ENCODE measurements around the gene CCDC68. TPM values are rescaled to one million over a fixed set of nuclear protein-coding genes. Genes with fewer than 3 reads are reported as not detected.

The CCDC68 gene
- total RNA-seq, 1 experiment from 2014 or later, result 6.9 TPM

GRCh38 chr18:54904581-54904980 is 54.7 kb downstream of the CCDC68 start:
- Mint-ChIP-seq H3K27ac (ENCODE audit: unreplicated experiment) (no peak overlapping the region), H3K4me1 (ENCODE audit: low read depth, unreplicated experiment) (no peaks in the 10 kb centered on the region), H3K27me3 (ENCODE audit: insufficient read depth, unreplicated experiment) (no peaks in the 10 kb centered on the region), H3K9me3 (ENCODE audit: unreplicated experiment) (no peaks in the 10 kb centered on the region), H3K4me3 (ENCODE audit: unreplicated experiment) (no peak overlapping the region), H3K36me3 (ENCODE audit: insufficient read depth, unreplicated experiment) (no peaks in the 10 kb centered on the region)
- intact Hi-C loops (cut with micrococcal nuclease; ENCODE audit: unreplicated experiment), result no loop called here
- TF ChIP-seq CTCF (IDR thresholded peaks at IDR 0.05; ENCODE audit: insufficient read depth in 1 of 2, low read depth in 1 of 2, low read length in 1 of 2, severe bottlenecking in 1 of 2, unreplicated experiment in 1 of 2), result no peak
- Histone ChIP-seq H3K36me3 (ENCODE audit: control insufficient read depth, insufficient read depth, low read length) (no peaks in the 10 kb centered on the region), H3K4me1 (no peaks in the 10 kb centered on the region), H3K9me3 (no peaks in the 10 kb centered on the region), H3K4me3 (ENCODE audit: low read depth, low read length) (no peak overlapping the region), H3K27me3 (replicated peaks; ENCODE audit: control insufficient read depth, insufficient read depth, low read length) (no peaks in the 10 kb centered on the region)
- POLR2A ChIA-PET, result no interaction called here
- DNase-seq, result no peak
- BruUV-seq (replicated peaks), result no TSS peak
- CTCF ChIA-PET, result no interaction called here

DNA sequence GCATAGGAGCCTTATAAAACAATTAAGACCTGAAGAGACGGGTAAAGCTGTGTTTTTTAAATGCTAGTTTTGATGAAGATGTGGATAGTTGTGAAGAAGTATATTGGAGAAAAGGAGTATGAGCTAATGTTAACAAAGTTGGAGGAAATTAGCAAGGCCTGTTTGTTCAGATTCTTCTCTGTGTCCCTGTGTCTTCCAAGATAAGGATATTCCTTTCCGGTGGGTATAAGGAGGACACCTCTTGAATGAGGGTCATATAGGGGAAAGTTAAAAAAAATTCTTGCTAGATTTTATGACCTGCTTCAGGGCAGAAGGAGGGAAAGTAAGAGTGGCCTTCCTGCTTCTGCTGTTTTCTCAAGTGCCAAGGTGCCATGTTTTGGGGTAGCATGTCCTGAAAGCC is 59.0 kb downstream of the CCDC68 start:
- Mint-ChIP-seq H3K36me3 (ENCODE audit: insufficient read depth, unreplicated experiment) (no peaks in the 10 kb centered on the region), H3K9me3 (ENCODE audit: unreplicated experiment) (no peaks in the 10 kb centered on the region), H3K4me3 (ENCODE audit: unreplicated experiment) (no peak overlapping the region), H3K27me3 (ENCODE audit: insufficient read depth, unreplicated experiment) (no peaks in the 10 kb centered on the region), H3K4me1 (ENCODE audit: low read depth, unreplicated experiment) (no peaks in the 10 kb centered on the region), H3K27ac (ENCODE audit: unreplicated experiment) (no peak overlapping the region)
- Histone ChIP-seq H3K36me3 (ENCODE audit: control insufficient read depth, insufficient read depth, low read length) (no peaks in the 10 kb centered on the region), H3K27me3 (replicated peaks; ENCODE audit: control insufficient read depth, insufficient read depth, low read length) (no peaks in the 10 kb centered on the region), H3K4me3 (ENCODE audit: low read depth, low read length) (no peak overlapping the region), H3K4me1 (no peaks in the 10 kb centered on the region), H3K9me3 (no peaks in the 10 kb centered on the region)
- ChIA-PET CTCF (no interaction called here), POLR2A (interaction anchor here (0.7 kb wide), 1 partner anchor 141 kb away, joined by 4 read pairs; no protein-coding TSS in a partner anchor)
- TF ChIP-seq CTCF (IDR thresholded peaks at IDR 0.05; ENCODE audit: insufficient read depth in 1 of 2, low read depth in 1 of 2, low read length in 1 of 2, severe bottlenecking in 1 of 2, unreplicated experiment in 1 of 2), result no peak
- intact Hi-C loops (cut with micrococcal nuclease; ENCODE audit: unreplicated experiment), result no loop called here
- DNase-seq, result no peak
- BruUV-seq (replicated peaks), result no TSS peak

- CTCF ChIA-PET, result no interaction called here
- Histone ChIP-seq H3K4me1 (no peaks in the 10 kb centered on the region), H3K9me3 (no peaks in the 10 kb centered on the region), H3K4me3 (ENCODE audit: low read depth, low read length) (no peak overlapping the region), H3K27me3 (replicated peaks; ENCODE audit: control insufficient read depth, insufficient read depth, low read length) (no peaks in the 10 kb centered on the region), H3K36me3 (ENCODE audit: control insufficient read depth, insufficient read depth, low read length) (no peaks in the 10 kb centered on the region)
- H3K9me3 Mint-ChIP-seq (ENCODE audit: unreplicated experiment), result no peaks in the 10 kb centered on the region
- BruUV-seq (replicated peaks), result no TSS peak
- H3K27ac Mint-ChIP-seq (ENCODE audit: unreplicated experiment), result no peak overlapping the region
- TF ChIP-seq CTCF (IDR thresholded peaks at IDR 0.05; ENCODE audit: insufficient read depth in 1 of 2, low read depth in 1 of 2, low read length in 1 of 2, severe bottlenecking in 1 of 2, unreplicated experiment in 1 of 2), result no peak
- H3K4me1 Mint-ChIP-seq (ENCODE audit: low read depth, unreplicated experiment), result no peaks in the 10 kb centered on the region
- H3K36me3 Mint-ChIP-seq (ENCODE audit: insufficient read depth, unreplicated experiment), result no peaks in the 10 kb centered on the region
- POLR2A ChIA-PET, result no interaction called here
- intact Hi-C loops (cut with micrococcal nuclease; ENCODE audit: unreplicated experiment), result no loop called here
- H3K27me3 Mint-ChIP-seq (ENCODE audit: insufficient read depth, unreplicated experiment), result no peaks in the 10 kb centered on the region
- H3K4me3 Mint-ChIP-seq (ENCODE audit: unreplicated experiment), result no peak overlapping the region
- no peak for DNase-seq
Measured at GRCh38 chr18:54899500-54899899, 59.8 kb downstream of the CCDC68 start.

All from Caco-2 (cell line).